ENCODE data around the gene ENTPD7. TPM values are rescaled to one million over a fixed set of nuclear protein-coding genes. Genes with fewer than 3 reads are reported as not detected.

The ENTPD7 gene
- total RNA-seq, 1 experiment from 2014 or later: 7.4 TPM

- H3K27ac Mint-ChIP-seq (ENCODE audit: unreplicated experiment): no peak overlapping the region
- no peaks in the 10 kb centered on the region for H3K4me1 Mint-ChIP-seq (ENCODE audit: low read depth, unreplicated experiment)
- DNase-seq: no peak
- CTCF ChIA-PET: no interaction called here
- H3K36me3 Mint-ChIP-seq (ENCODE audit: insufficient read depth, unreplicated experiment): no peaks in the 10 kb centered on the region
- no peaks in the 10 kb centered on the region for H3K9me3 Mint-ChIP-seq (ENCODE audit: low read depth, unreplicated experiment)
- H3K4me3 Mint-ChIP-seq (ENCODE audit: low read depth, unreplicated experiment): no peak overlapping the region
- peaks cover 20% of the 10 kb centered on the region for H3K27me3 Mint-ChIP-seq (ENCODE audit: unreplicated experiment)
- intact Hi-C loops (cut with micrococcal nuclease; ENCODE audit: unreplicated experiment): loop anchor here (2.0 to 5.0 kb wide), 2 partner anchors 53 to 66 kb away; no protein-coding TSS in a partner anchor
- no TSS peak for BruUV-seq (replicated peaks)
- TF ChIP-seq CTCF (IDR thresholded peaks at IDR 0.05; ENCODE audit: unreplicated experiment): no peak
Observed at GRCh38 chr10:99631496-99631895, 27.8 kb upstream of the ENTPD7 start.

GRCh38 chr10:99633832-99634231, 25.5 kb upstream of the ENTPD7 start:
- intact Hi-C loops (cut with micrococcal nuclease; ENCODE audit: unreplicated experiment): loop anchor here (5.0 kb wide), 1 partner anchor 63 kb away; no protein-coding TSS in a partner anchor
- H3K27me3 Mint-ChIP-seq (ENCODE audit: unreplicated experiment): peaks cover 42% of the 10 kb centered on the region
- CTCF ChIA-PET: no interaction called here
- H3K36me3 Mint-ChIP-seq (ENCODE audit: insufficient read depth, unreplicated experiment): no peaks in the 10 kb centered on the region
- H3K27ac Mint-ChIP-seq (ENCODE audit: unreplicated experiment): no peak overlapping the region
- no TSS peak for BruUV-seq (replicated peaks)
- TF ChIP-seq CTCF (IDR thresholded peaks at IDR 0.05; ENCODE audit: unreplicated experiment): no peak
- no peak for DNase-seq
- H3K4me1 Mint-ChIP-seq (ENCODE audit: low read depth, unreplicated experiment): no peaks in the 10 kb centered on the region
- no peak overlapping the region for H3K4me3 Mint-ChIP-seq (ENCODE audit: low read depth, unreplicated experiment)
- H3K9me3 Mint-ChIP-seq (ENCODE audit: low read depth, unreplicated experiment): no peaks in the 10 kb centered on the region

- intact Hi-C loops (cut with micrococcal nuclease; ENCODE audit: unreplicated experiment): no loop called here
- H3K36me3 Mint-ChIP-seq (ENCODE audit: insufficient read depth, unreplicated experiment): no peaks in the 10 kb centered on the region
- H3K27ac Mint-ChIP-seq (ENCODE audit: unreplicated experiment): no peak overlapping the region
- peaks cover 3% of the 10 kb centered on the region for H3K9me3 Mint-ChIP-seq (ENCODE audit: low read depth, unreplicated experiment)
- H3K4me1 Mint-ChIP-seq (ENCODE audit: low read depth, unreplicated experiment): no peaks in the 10 kb centered on the region
- no peak for TF ChIP-seq CTCF (IDR thresholded peaks at IDR 0.05; ENCODE audit: unreplicated experiment)
- CTCF ChIA-PET: no interaction called here
- no peak for DNase-seq
- no peak overlapping the region for H3K4me3 Mint-ChIP-seq (ENCODE audit: low read depth, unreplicated experiment)
- no TSS peak for BruUV-seq (replicated peaks)
- peaks cover 56% of the 10 kb centered on the region for H3K27me3 Mint-ChIP-seq (ENCODE audit: unreplicated experiment)
Observed at GRCh38 chr10:99647601-99648151, 11.6 kb upstream of the ENTPD7 start.

GRCh38 chr10:99648717-99649116, 10.6 kb upstream of the ENTPD7 start:
- CTCF ChIA-PET: no interaction called here
- Mint-ChIP-seq H3K9me3 (ENCODE audit: low read depth, unreplicated experiment) (peaks cover 3% of the 10 kb centered on the region), H3K27ac (ENCODE audit: unreplicated experiment) (no peak overlapping the region), H3K36me3 (ENCODE audit: insufficient read depth, unreplicated experiment) (no peaks in the 10 kb centered on the region), H3K4me3 (ENCODE audit: low read depth, unreplicated experiment) (no peak overlapping the region), H3K4me1 (ENCODE audit: low read depth, unreplicated experiment) (no peaks in the 10 kb centered on the region), H3K27me3 (ENCODE audit: unreplicated experiment) (peaks cover 52% of the 10 kb centered on the region)
- BruUV-seq (replicated peaks): no TSS peak
- intact Hi-C loops (cut with micrococcal nuclease; ENCODE audit: unreplicated experiment): no loop called here
- no peak for TF ChIP-seq CTCF (IDR thresholded peaks at IDR 0.05; ENCODE audit: unreplicated experiment)
- no peak for DNase-seq
